ENCODE measurements around the gene DBH. TPM values are rescaled to one million over a fixed set of nuclear protein-coding genes. Genes with fewer than 3 reads are reported as not detected.

DBH gene
- total and polyA plus RNA-seq, 2 donors (not counting 3 experiments of a cell fraction or from before 2014, with no cell fraction given) = not detected

- dilution Hi-C loops (cut with MboI; ENCODE audit: extremely low pct_ligation_motif_present, low sequenced_read_pairs) (no loop called here), intact Hi-C loops (cut with micrococcal nuclease) (no loop called here)
- Histone ChIP-seq H3K4me3 (replicated peaks in 1 of 3; ENCODE audit: insufficient read depth in 1 of 3, low read depth in 1 of 3, low read length in 3 of 3) (no peak overlapping the region), H3K79me2 (ENCODE audit: control insufficient read depth, insufficient read depth, low read length) (no peaks in the 10 kb centered on the region), H3K9me1 (replicated peaks; ENCODE audit: control insufficient read depth, extremely low read depth, insufficient read depth, low read length) (no peaks in the 10 kb centered on the region), H3K4me2 (ENCODE audit: insufficient read depth, low read length) (no peak overlapping the region), H4K20me1 (replicated peaks; ENCODE audit: control insufficient read depth, extremely low read depth, insufficient read depth, low read length) (no peaks in the 10 kb centered on the region), H3K9me3 (replicated peaks; ENCODE audit: control insufficient read depth, insufficient read depth, low read length) (peaks cover 1% of the 10 kb centered on the region), H3K4me1 (ENCODE audit: control insufficient read depth, extremely low read depth, insufficient read depth, low read length) (no peaks in the 10 kb centered on the region), H3K9ac (replicated peaks; ENCODE audit: extremely low read depth, insufficient read depth, low read length) (no peak overlapping the region), H2AFZ (ENCODE audit: low read depth, low read length) (no peak overlapping the region), H3K27me3 (ENCODE audit: control insufficient read depth in 2 of 2, insufficient read depth in 2 of 2, low read length in 2 of 2) (no peaks in the 10 kb centered on the region), H3K27ac (ENCODE audit: insufficient read depth, low read depth, low read length) (no peak overlapping the region), H3K36me3 (ENCODE audit: control insufficient read depth in 2 of 2, extremely low read depth in 1 of 2, insufficient read depth in 2 of 2, low read length in 2 of 2) (no peaks in the 10 kb centered on the region)
- BruUV-seq (replicated peaks) = no TSS peak
- DNase-seq (ENCODE audit: low read depth, low spot score) = no peak
- peak in 1 of 2 donors; percentile 10 for TF ChIP-seq CTCF (IDR thresholded peaks at IDR 0.05; ENCODE audit: extremely low read depth in 1 of 2, insufficient read depth in 1 of 2, low read depth in 1 of 2, low read length in 2 of 2)
- TF ChIP-seq POLR2A (IDR thresholded peaks at IDR 0.05; ENCODE audit: low read depth, low read length) = no peak
- FAIRE-seq = no peak
- ChIA-PET CTCF (no interaction called here), POLR2A (no interaction called here)
Measured at GRCh38 chr9:133592731-133593409, 43.3 kb upstream of the DBH start.

- Histone ChIP-seq H4K20me1 (replicated peaks; ENCODE audit: control insufficient read depth, extremely low read depth, insufficient read depth, low read length) (no peaks in the 10 kb centered on the region), H3K9me3 (replicated peaks; ENCODE audit: control insufficient read depth, insufficient read depth, low read length) (peaks cover 1% of the 10 kb centered on the region), H3K79me2 (ENCODE audit: control insufficient read depth, insufficient read depth, low read length) (no peaks in the 10 kb centered on the region), H3K9me1 (replicated peaks; ENCODE audit: control insufficient read depth, extremely low read depth, insufficient read depth, low read length) (no peaks in the 10 kb centered on the region), H2AFZ (ENCODE audit: low read depth, low read length) (no peak overlapping the region), H3K4me1 (ENCODE audit: control insufficient read depth, extremely low read depth, insufficient read depth, low read length) (no peaks in the 10 kb centered on the region), H3K27me3 (ENCODE audit: control insufficient read depth in 2 of 2, insufficient read depth in 2 of 2, low read length in 2 of 2) (no peaks in the 10 kb centered on the region), H3K4me3 (replicated peaks in 1 of 3; ENCODE audit: insufficient read depth in 1 of 3, low read depth in 1 of 3, low read length in 3 of 3) (no peak overlapping the region), H3K36me3 (ENCODE audit: control insufficient read depth in 2 of 2, extremely low read depth in 1 of 2, insufficient read depth in 2 of 2, low read length in 2 of 2) (no peaks in the 10 kb centered on the region), H3K4me2 (ENCODE audit: insufficient read depth, low read length) (no peak overlapping the region), H3K9ac (replicated peaks; ENCODE audit: extremely low read depth, insufficient read depth, low read length) (no peak overlapping the region), H3K27ac (ENCODE audit: insufficient read depth, low read depth, low read length) (no peak overlapping the region)
- DNase-seq (ENCODE audit: low read depth, low spot score) = no peak
- ChIA-PET POLR2A (no interaction called here), CTCF (no interaction called here)
- no TSS peak for BruUV-seq (replicated peaks)
- TF ChIP-seq FOS (IDR thresholded peaks at IDR 0.05; ENCODE audit: borderline replicate concordance, insufficient read depth, low read length) (no peak), CTCF (IDR thresholded peaks at IDR 0.05; ENCODE audit: extremely low read depth in 1 of 2, insufficient read depth in 1 of 2, low read depth in 1 of 2, low read length in 2 of 2) (no peak), JUN (IDR thresholded peaks at IDR 0.05; ENCODE audit: borderline replicate concordance, insufficient read depth, insufficient read length, low read depth) (no peak), GATA2 (IDR thresholded peaks at IDR 0.05; ENCODE audit: insufficient read depth, insufficient read length, low read depth, low read length) (no peak), MAX (IDR thresholded peaks at IDR 0.05; ENCODE audit: insufficient read depth, insufficient read length) (no peak), EZH2 (IDR thresholded peaks at IDR 0.05; ENCODE audit: borderline replicate concordance, low read depth, low read length, severe bottlenecking) (no peak), POLR2A (IDR thresholded peaks at IDR 0.05; ENCODE audit: low read depth, low read length) (no peak), POLR2AphosphoS5 (IDR thresholded peaks at IDR 0.05; ENCODE audit: insufficient read depth, low read depth, low read length) (no peak), MYC (IDR thresholded peaks at IDR 0.05; ENCODE audit: low read depth, low read length) (no peak)
- dilution Hi-C loops (cut with MboI; ENCODE audit: extremely low pct_ligation_motif_present, low sequenced_read_pairs) = no loop called here
- no peak for FAIRE-seq
- intact Hi-C loops (cut with micrococcal nuclease) = no loop called here
Measured at GRCh38 chr9:133593587-133594253, 42.4 kb upstream of the DBH start.

Measured in endothelial cell of umbilical vein (primary cell).